GM19452 (cell line): ENCODE measurements around the gene NPBWR2.

ENCODE experiments used
- ATAC-seq: cut with Tn5 transposase; IDR thresholded peaks from one replicate; pipeline ENCODE4 v1.9.1; 2021; ENCODE audit not compliant: unreplicated experiment

NPBWR2 gene, protein sequence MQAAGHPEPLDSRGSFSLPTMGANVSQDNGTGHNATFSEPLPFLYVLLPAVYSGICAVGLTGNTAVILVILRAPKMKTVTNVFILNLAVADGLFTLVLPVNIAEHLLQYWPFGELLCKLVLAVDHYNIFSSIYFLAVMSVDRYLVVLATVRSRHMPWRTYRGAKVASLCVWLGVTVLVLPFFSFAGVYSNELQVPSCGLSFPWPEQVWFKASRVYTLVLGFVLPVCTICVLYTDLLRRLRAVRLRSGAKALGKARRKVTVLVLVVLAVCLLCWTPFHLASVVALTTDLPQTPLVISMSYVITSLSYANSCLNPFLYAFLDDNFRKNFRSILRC

GRCh38 chr20:64106981-64107735, at the start of gene NPBWR2:
NPBWR2 (minus strand) TSS chr20:64107565; CDS start chr20:64106831, 734 bp downstream.
- ATAC-seq, result no peak

DNA sequence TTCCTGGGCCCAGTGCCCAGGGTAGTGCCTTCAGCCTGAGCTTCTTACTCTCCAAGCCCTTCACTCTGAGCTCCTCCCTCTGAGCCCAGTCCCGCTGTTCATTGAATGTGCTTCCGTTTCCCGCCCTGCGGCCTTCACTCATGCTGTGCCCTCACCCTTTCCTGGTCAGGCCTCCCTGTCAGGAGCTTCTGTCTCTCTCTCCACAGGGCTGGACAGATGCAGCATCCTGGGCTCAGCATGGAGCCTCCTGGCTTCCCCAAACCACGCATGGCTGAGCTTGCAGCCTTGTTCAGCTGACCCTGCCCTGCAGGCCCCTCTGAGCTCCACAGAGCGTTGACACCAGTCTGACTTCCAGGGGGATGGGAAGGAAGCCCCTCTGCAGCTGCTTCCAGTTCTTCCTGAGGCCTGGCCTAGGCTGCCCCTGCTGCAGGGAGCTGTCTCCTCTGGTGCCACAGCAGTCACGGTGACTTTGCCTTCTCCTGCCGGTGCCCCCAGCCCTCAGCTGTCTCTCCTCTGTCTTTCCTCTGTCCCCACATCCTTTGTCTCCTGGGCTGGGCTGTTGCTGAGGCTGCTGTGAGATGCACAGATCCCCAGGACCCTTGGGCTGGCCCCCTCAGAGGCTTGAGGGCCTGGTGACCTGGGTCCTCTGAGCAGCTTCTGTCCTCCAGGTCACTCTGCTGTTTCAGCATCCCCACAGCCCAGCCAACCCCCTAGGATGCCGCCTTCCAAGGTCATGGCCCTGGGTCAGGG, 48.9 kb upstream of the NPBWR2 start:
- ATAC-seq, result no peak

DNA sequence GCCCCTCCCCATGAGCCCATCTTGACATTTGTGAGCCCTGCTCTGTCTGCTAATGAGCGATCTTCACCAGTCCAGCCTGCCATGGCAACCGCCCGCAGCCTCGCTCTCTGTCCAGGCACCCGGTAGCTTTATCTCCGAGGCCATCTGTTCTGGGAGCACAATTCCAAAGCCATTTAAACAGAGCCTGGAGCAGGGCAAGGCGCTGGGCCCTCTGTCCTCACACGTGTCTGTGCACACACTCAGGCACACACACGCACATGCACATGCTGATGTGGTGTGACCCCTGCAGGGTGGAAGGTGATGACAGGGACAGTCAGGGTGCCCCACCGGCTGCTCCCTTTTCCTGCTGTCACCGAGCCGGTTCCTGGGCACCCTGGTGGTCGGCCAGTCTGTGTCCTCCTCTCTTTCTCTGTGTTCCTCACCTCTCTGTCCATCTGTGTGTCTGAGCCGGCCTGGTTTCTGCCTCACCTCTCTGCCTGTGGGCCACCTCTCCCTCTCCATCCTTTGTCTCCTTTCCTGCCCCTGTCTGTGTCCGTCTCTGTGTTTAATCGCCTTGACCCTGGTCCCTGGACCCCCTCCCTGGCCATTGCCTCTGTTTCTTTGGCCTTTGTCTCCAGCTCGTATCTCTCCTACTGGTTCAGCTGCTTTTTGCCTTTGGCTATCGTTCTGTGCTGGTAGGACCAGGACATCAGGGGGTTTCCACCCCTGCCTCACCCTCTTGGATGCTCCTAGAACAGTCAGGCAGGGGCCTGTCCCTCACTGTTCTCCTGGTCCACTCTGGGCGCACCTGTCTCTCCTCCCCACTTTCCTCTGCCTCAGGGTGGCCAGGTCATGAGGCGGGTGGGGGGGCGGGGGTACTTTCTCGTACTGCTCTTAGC, 48.1 kb upstream of the NPBWR2 start:
- no peak for ATAC-seq

- ATAC-seq, result no peak
Measured at GRCh38 chr20:64154590-64155257, 47.4 kb upstream of the NPBWR2 start.

DNA sequence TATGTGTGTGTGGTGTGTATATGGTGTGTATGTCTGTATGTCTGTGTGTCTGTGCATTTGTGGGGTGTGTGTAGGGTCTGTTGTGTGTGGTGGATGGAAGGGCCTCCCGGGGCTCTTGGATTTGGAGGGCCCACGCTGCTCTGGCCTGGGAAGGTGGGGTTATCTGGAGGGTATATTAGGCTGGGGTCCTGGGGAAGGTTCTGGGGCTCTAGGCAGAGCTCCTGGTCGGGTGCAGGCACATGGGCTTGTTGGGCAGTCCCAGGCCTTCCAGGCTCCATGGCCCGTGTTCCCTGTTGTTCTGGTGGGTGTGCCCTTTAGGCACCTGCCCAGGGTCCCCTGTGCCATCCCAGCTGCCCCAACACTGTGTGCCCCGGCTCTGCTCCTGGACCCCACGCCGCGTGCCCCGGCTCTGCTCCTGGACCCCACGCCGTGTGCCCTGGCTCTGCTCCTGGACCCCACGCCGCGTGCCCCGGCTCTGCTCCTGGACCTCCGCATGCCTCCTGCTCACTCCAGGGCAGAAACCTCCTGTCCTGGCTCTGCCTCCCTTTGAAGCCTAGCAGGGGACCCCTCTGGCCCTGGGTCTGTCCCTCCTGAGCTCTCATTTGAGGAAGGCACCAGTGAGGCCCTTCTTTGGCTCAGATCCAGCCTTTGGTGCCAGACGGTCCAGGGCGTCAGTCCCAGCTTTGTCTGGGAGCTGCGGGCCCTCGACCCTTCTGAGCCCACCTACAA, 46.7 kb upstream of the NPBWR2 start:
- no peak for ATAC-seq

- no peak for ATAC-seq
Measured at GRCh38 chr20:64153410-64153809, 46.0 kb upstream of the NPBWR2 start.

DNA sequence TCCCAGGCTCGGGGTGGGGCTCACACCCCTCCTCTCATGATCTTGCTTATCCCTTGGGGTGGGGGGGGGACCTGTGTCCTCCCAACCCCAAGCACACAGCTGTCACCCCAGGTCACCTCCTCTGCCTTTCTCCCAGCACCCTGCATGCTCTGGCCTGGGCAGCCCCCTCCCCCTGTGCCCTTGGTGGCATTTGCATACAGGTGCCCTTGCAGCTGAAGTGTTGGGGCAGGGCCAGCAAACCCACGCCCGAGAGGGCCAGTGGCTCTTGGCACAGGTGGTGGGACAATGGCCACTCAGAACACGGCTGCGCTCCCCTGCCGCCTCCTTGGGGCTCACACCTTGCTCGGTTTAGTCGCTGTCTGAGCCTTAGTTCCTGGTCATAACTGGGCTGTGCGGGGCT, 45.5 kb upstream of the NPBWR2 start:
- no peak for ATAC-seq

DNA sequence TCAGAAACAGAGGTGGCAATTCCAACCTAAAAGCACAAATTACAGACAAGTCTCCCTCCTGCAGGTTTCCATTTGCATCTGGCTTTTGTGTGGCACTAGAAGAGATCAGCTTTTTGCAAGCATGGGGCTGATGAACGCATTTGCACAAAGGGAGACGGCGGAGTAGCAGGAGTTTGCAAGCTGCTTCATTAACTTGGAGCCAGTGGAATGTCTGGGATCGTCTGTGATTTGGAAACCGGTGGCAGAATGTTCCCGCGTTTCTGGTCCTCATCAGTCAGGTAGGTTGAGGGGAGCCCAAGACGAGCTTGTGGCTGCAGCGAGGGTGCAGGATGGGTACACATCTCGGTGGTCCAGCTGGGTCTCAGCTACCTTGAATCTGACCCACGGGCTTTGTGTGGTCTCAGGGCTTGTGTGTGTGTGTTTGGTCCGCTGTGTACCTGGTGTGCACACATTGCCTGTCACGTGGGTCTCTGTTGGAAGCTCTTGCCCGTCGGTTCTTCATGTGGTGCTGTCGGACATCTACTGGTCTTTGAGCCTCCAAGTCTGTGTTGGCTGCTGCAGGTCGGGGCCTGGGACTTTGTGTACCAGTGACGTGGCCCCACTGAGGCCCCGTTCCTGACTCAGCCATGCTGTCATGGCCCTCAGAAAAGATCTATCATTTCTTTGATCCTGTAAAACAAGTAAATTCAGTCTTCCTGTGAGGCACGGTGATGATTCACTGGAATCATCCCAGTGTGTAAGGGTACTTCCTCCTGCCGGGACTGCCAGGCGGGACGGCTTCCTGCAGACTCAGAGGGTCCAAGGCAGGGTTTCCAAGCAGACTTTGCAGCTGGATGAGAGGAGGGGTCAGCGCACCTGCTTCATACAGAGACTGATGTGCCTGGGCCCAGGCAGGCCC, 44.5 kb upstream of the NPBWR2 start:
- no peak for ATAC-seq

- no peak for ATAC-seq
Measured at GRCh38 chr20:64150756-64151632, 43.6 kb upstream of the NPBWR2 start.

DNA sequence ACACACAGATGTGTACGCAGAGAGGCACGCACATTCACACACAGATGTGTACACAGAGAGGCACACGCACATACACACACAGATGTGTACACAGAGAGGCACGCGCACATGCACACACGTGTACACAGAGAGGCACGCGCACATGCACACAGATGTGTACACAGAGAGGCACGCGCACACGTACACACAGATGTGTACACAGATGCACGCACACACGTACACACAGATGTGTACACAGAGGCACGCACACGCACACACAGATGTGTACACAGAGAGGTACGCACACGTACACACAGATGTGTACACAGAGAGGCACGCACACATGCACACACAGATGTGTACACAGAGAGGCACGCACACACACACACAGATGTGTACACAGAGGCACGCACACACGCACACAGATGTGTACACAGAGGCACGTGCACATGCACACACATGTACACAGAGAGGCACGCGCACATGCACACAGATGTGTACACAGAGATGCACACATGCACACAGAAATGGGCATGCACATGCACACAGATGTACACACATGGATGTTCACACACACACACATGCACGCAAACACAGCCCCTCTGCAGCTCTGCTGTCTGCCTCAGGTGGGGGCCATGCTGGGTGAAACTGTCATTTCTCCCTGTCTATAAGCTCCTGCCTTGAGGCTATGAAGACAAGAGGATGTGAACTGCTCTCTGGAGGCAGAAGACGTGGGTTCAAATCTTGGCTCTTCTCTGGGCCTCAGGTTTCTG, 42.6 kb upstream of the NPBWR2 start:
- ATAC-seq, result no peak

GRCh38 chr20:64149141-64149540, 41.8 kb upstream of the NPBWR2 start:
- no peak for ATAC-seq

- no peak for ATAC-seq
Measured at GRCh38 chr20:64148581-64148980, 41.2 kb upstream of the NPBWR2 start.

GRCh38 chr20:64146936-64147477, 39.6 kb upstream of the NPBWR2 start:
- no peak for ATAC-seq

- ATAC-seq, result no peak
Measured at GRCh38 chr20:64146301-64146935, 39.1 kb upstream of the NPBWR2 start.

DNA sequence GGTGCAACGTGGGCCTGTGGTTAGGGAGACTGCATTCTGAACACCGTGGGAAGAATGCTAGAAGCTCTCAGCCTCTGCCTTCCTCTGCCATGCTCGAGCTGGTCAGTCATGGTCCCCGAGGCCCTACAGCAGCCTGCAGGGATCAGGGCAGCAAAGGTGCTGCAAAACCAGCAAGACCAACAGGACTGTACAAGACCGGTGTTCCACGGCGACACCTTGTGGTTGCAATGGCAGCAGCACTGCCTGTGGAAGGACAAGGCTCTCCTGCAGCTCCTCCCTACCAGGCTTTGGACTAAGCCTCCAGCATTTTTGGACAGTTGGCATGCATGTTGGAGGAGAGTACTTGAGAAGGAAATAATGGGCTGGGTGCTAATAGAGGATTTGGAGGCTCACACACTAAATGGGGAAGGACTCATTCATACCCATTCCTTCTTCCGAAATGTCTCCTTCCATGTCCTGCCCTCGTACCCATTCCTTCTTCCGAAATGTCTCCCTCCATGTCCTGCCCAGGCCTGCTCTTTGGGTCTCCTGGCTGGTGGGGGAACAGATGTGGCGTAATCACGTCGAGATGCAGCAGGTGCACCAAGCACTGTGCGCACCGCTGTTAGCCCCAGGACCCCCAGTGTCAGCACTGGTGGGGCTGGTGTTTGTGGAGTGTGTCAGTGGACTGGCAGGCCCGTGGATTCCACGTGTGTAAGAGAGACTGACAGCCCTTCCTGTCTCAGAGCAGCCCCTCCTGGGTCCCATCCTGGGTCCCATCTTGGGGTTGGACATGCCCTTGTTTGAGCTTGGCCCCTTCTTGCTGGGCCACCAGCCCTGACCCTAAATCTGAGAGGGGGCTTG, 38.3 kb upstream of the NPBWR2 start:
- ATAC-seq, result no peak
